PC-9 (cell line): ENCODE data around the gene HDAC8. TPM values are rescaled to one million over a fixed set of nuclear protein-coding genes. Genes with fewer than 3 reads are reported as not detected.

Source experiments
- BruUV-seq: library from RNA; stranded (reverse); fragments of 400-500 nt; replicated peaks from 2 replicates; lab custom pipeline; 2021; lab: Mats Ljungman, UMichigan
- CTCF ChIA-PET: fragments of 300-600 bp; sonication (Branson Sonifier 250); formaldehyde crosslinking; loops from one replicate; lab custom pipeline; 2022; ENCODE audit warnings: antibody characterized with exemption; lab: Charles Lee
- POLR2A ChIA-PET: fragments of 300-600 bp; sonication (Branson Sonifier 250); formaldehyde crosslinking; loops from one replicate; lab custom pipeline; 2022; ENCODE audit warnings: antibody characterized with exemption; ENCODE audit not compliant: unreplicated experiment; lab: Charles Lee
- DNase-seq, 2 experiments: peaks; one replicate each; pipeline versions ENCODE4 v3.0.0 to v3.0.0-alpha.2; 2015 to 2022; ENCODE audit warnings: mixed read lengths in 1 of 2
- H2AFZ ChIP-seq: fragments of 200-600 bp; sonication (generic); 2 replicates; pipeline ENCODE4 v1.8.1; 2017; ENCODE audit warnings: antibody characterized with exemption
- H3F3A ChIP-seq: fragments of 200-600 bp; sonication (generic); 2 replicates; pipeline ENCODE4 v1.8.1; 2017; ENCODE audit warnings: antibody characterized with exemption, mild to moderate bottlenecking, low read depth; ENCODE audit not compliant: insufficient read depth
- H3K27ac ChIP-seq: fragments of 200-600 bp; sonication (generic); 2 replicates; pipeline ENCODE4 v1.6.1; 2016; ENCODE audit warnings: mixed run types
- H3K27me3 ChIP-seq: fragments of 200-600 bp; sonication (generic); 2 replicates; pipeline ENCODE4 v1.6.1; 2016; ENCODE audit warnings: low read depth, mixed run types; ENCODE audit not compliant: insufficient read depth
- H3K36me3 ChIP-seq: fragments of 200-600 bp; sonication (generic); 2 replicates; pipeline ENCODE4 v1.6.1; 2016; ENCODE audit warnings: low read depth, mixed run types
- H3K4me1 ChIP-seq: fragments of 200-600 bp; sonication (generic); replicated peaks from 2 replicates; pipeline ENCODE4 v1.6.1; 2016; ENCODE audit warnings: mixed run types; ENCODE audit not compliant: insufficient read depth
- H3K4me2 ChIP-seq: fragments of 200-600 bp; sonication (generic); 2 replicates; pipeline ENCODE4 v1.6.1; 2017; ENCODE audit warnings: mixed run types
- H3K4me3 ChIP-seq: fragments of 200-600 bp; sonication (generic); 2 replicates; pipeline ENCODE4 v1.6.1; 2016; ENCODE audit warnings: mixed run types
- H3K79me2 ChIP-seq: fragments of 200-600 bp; sonication (generic); 2 replicates; pipeline ENCODE4 v1.6.1; 2017; ENCODE audit warnings: low read depth, mixed run types
- H3K9me2 ChIP-seq: fragments of 200-600 bp; sonication (generic); 2 replicates; pipeline ENCODE4 v1.8.1; 2017; ENCODE audit warnings: mild to moderate bottlenecking; ENCODE audit not compliant: insufficient read depth
- H3K9me3 ChIP-seq: fragments of 200-600 bp; sonication (generic); 2 replicates; pipeline ENCODE4 v1.8.1; 2016; ENCODE audit warnings: low read depth; ENCODE audit not compliant: insufficient read depth
- H4K20me1 ChIP-seq: fragments of 200-600 bp; sonication (generic); 2 replicates; pipeline ENCODE4 v1.8.1; 2017; ENCODE audit not compliant: insufficient read depth
- EZH2 ChIP-seq: fragments of 200-600 bp; sonication (generic); IDR thresholded peaks from 2 replicates; pipeline ENCODE4 v1.8.0; 2017; ENCODE audit warnings: antibody characterized with exemption, low read depth
- intact Hi-C: fragments of 100-400 bp; cut with micrococcal nuclease; formaldehyde crosslinking; loops from one replicate; pipeline ENCODE4 v1.10.0; 2022; ENCODE audit not compliant: unreplicated experiment
- total RNA-seq: library from RNA; stranded (reverse); gene quantifications from 2 replicates; pipeline ENCODE4 v1.2.3, GENCODE V29; 2021
- TF ChIP-seq, protein P1 (sequence below): fragments of 200-600 bp; sonication (generic); conservative IDR thresholded peaks from 2 replicates; pipeline ENCODE4 v1.6.1; 2017; ENCODE audit warnings: mixed run types, antibody characterized with exemption, mild to moderate bottlenecking, moderate library complexity

The HDAC8 gene
- total RNA-seq, 1 experiment from 2014 or later: 61.3 TPM

DNA sequence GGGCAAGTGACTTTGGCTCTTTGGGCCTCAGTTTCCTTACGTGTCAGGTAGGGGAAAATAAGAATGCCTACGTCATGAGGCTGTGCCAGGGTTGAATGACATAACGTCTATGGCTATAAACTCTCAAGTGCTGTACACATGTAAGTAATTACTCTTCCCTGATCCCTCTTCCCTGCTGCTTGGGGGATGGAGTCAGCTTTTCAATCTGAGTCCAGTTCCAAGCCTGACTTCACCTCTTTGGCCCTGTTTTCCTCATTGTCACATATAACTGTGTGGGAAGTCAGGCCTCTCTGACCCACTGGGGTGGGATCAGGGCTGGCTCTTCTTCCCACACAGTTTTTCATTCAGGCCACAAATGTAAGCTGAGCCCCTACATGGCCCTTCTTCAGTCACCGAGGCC lies 255.5 kb downstream of the HDAC8 start:
- Histone ChIP-seq H3F3A (no peaks in the 10 kb centered on the region), H3K27me3 (no peaks in the 10 kb centered on the region), H3K4me2 (no peak overlapping the region), H3K9me3 (no peaks in the 10 kb centered on the region), H3K36me3 (no peaks in the 10 kb centered on the region), H3K79me2 (no peaks in the 10 kb centered on the region), H3K4me3 (no peak overlapping the region), H4K20me1 (no peaks in the 10 kb centered on the region), H3K27ac (no peak overlapping the region), H2AFZ (no peak overlapping the region), H3K4me1 (no peaks in the 10 kb centered on the region), H3K9me2 (no peaks in the 10 kb centered on the region)
- DNase-seq: no peak
- no TSS peak for BruUV-seq
- ChIA-PET POLR2A (no interaction called here), CTCF (no interaction called here)
- TF ChIP-seq, protein P1, sequence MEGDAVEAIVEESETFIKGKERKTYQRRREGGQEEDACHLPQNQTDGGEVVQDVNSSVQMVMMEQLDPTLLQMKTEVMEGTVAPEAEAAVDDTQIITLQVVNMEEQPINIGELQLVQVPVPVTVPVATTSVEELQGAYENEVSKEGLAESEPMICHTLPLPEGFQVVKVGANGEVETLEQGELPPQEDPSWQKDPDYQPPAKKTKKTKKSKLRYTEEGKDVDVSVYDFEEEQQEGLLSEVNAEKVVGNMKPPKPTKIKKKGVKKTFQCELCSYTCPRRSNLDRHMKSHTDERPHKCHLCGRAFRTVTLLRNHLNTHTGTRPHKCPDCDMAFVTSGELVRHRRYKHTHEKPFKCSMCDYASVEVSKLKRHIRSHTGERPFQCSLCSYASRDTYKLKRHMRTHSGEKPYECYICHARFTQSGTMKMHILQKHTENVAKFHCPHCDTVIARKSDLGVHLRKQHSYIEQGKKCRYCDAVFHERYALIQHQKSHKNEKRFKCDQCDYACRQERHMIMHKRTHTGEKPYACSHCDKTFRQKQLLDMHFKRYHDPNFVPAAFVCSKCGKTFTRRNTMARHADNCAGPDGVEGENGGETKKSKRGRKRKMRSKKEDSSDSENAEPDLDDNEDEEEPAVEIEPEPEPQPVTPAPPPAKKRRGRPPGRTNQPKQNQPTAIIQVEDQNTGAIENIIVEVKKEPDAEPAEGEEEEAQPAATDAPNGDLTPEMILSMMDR: no peak
- no peak for TF ChIP-seq EZH2
- intact Hi-C loops: no loop called here

DNA sequence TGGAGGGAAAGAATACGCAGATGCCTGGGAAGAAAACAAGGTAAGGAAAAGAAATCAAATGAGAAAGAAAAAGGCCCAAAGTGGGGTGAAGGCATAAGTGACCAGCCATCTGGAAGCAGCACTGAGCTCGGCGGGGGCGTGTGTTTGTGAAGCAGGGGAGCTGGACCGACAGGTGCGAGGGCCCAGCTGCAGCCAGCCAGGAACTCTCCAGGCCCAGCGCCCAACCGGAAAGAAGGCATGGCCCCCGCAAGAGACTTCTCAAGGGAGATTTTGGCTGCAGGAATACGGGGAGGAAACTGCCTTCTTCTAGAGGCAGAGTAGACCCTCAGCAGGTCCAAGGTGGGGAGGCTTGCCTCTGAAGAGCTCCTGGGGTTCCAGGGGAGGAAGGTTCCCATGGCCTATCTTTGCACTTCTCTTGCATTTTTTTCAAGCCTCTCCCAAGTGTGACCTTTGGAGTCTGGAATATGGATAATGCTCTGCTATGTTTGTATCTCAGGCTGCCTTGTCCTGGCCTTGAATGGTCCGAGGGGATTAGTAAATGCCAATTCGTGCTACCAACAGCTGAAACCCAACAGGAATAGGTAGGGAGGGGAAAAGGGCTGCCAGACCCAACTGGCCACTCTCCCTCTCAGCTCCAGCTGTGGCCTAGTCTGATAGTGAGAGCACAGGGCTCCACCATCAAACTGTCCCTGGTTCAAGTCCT lies 256.1 kb downstream of the HDAC8 start:
- Histone ChIP-seq H4K20me1 (no peaks in the 10 kb centered on the region), H3K27me3 (no peaks in the 10 kb centered on the region), H2AFZ (no peak overlapping the region), H3K9me2 (no peaks in the 10 kb centered on the region), H3K79me2 (no peaks in the 10 kb centered on the region), H3K27ac (no peak overlapping the region), H3K4me2 (no peak overlapping the region), H3K4me1 (no peaks in the 10 kb centered on the region), H3K9me3 (no peaks in the 10 kb centered on the region), H3K4me3 (no peak overlapping the region), H3F3A (no peaks in the 10 kb centered on the region), H3K36me3 (no peaks in the 10 kb centered on the region)
- ChIA-PET POLR2A (no interaction called here), CTCF (no interaction called here)
- no TSS peak for BruUV-seq
- intact Hi-C loops: no loop called here
- TF ChIP-seq, protein P1: no peak
- no peak for TF ChIP-seq EZH2
- no peak for DNase-seq

DNA sequence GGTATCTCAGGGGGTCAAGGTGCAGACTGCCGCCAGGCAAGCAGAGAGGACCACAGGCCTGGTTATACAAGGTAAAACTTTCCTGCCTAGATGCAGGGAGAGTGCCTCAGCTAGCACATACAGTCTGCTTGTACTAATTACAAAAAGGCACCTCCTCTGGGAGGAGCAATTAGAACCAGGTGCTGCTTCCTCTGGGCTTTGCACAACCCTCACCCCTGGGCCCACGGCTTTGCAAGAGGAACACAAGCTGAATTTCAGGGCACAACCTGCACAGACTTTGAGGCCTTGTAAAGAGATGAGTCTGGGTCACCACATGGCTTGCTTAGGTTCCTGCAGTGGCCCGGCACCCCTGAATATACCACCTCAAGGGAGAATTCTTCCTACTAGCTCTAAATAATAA lies 257.8 kb downstream of the HDAC8 start:
- TF ChIP-seq, protein P1: no peak
- no peak for TF ChIP-seq EZH2
- Histone ChIP-seq H3K4me1 (no peaks in the 10 kb centered on the region), H3K9me3 (no peaks in the 10 kb centered on the region), H2AFZ (no peak overlapping the region), H4K20me1 (no peaks in the 10 kb centered on the region), H3K4me3 (no peak overlapping the region), H3K79me2 (no peaks in the 10 kb centered on the region), H3K4me2 (no peak overlapping the region), H3K27me3 (no peaks in the 10 kb centered on the region), H3K27ac (no peak overlapping the region), H3F3A (no peaks in the 10 kb centered on the region), H3K36me3 (no peaks in the 10 kb centered on the region), H3K9me2 (no peaks in the 10 kb centered on the region)
- no TSS peak for BruUV-seq
- ChIA-PET CTCF (no interaction called here), POLR2A (no interaction called here)
- no peak for DNase-seq
- intact Hi-C loops: no loop called here
